SU-DHL-6 (cell line): ENCODE results near the gene DHFR.
A peak's percentile ranks its signal among the peaks of the same experiment; 100 is the strongest.

ENCODE experiments used
- H2AFZ ChIP-seq: fragments of 200-600 bp; sonication (generic); 2 replicates; pipeline ENCODE4 v1.6.1; 2014; ENCODE audit warnings: low read depth, mild to moderate bottlenecking, moderate library complexity, mixed read lengths, antibody characterized with exemption, low read length; ENCODE audit not compliant: severe bottlenecking
- H3F3A ChIP-seq: fragments of 200-600 bp; shearing (Covaris generic); 2 replicates; pipeline ENCODE4 v1.6.0; 2016; ENCODE audit warnings: antibody characterized with exemption, mild to moderate bottlenecking; ENCODE audit not compliant: insufficient read depth
- H3K27ac ChIP-seq: fragments of 200-600 bp; sonication (generic); 2 replicates; pipeline ENCODE4 v1.5.1; 2016; ENCODE audit warnings: low read depth, mild to moderate bottlenecking, low read length, moderate library complexity, mixed read lengths
- H3K27me3 ChIP-seq: fragments of 200-600 bp; sonication (generic), shearing (Covaris generic); 2 replicates; pipeline ENCODE4 v1.6.0; 2014; ENCODE audit warnings: mild to moderate bottlenecking, low read length
- H3K36me3 ChIP-seq: fragments of 200-600 bp; sonication (generic); 2 replicates; pipeline ENCODE4 v1.6.1; 2014; ENCODE audit warnings: mild to moderate bottlenecking, low read length, mixed read lengths
- H3K4me2 ChIP-seq: fragments of 300-600, 200-600 bp; shearing (Covaris generic), sonication (generic); 2 replicates; pipeline ENCODE4 v1.6.0; 2014; ENCODE audit warnings: low read length, low read depth, mild to moderate bottlenecking; ENCODE audit not compliant: poor library complexity, severe bottlenecking
- H3K4me3 ChIP-seq: fragments of 200-600 bp; sonication (generic); 2 replicates; pipeline ENCODE4 v1.5.1; 2014; ENCODE audit warnings: antibody characterized with exemption, low read length, mild to moderate bottlenecking, mixed read lengths; ENCODE audit not compliant: insufficient read depth, poor library complexity, severe bottlenecking
- H3K79me2 ChIP-seq: fragments of 200-600 bp; sonication (generic); 2 replicates; pipeline ENCODE4 v1.6.1; 2014; ENCODE audit warnings: mild to moderate bottlenecking, low read length, moderate library complexity; ENCODE audit not compliant: insufficient read depth
- H3K9ac ChIP-seq: fragments of 200-600 bp; sonication (generic); 2 replicates; pipeline ENCODE4 v1.7.0; 2014; ENCODE audit warnings: mild to moderate bottlenecking, low read length
- H3K9me2 ChIP-seq: fragments of 200-600 bp; sonication (generic); replicated peaks from 2 replicates; pipeline ENCODE4 v1.6.1; 2014; ENCODE audit warnings: low read length; ENCODE audit not compliant: insufficient read depth
- H3K9me3 ChIP-seq: fragments of 200-600 bp; sonication (generic); 2 replicates; pipeline ENCODE4 v1.6.1; 2014; ENCODE audit warnings: low read length, mixed read lengths; ENCODE audit not compliant: insufficient read depth
- H4K20me1 ChIP-seq: fragments of 200-600 bp; sonication (generic); 2 replicates; pipeline ENCODE4 v1.6.1; 2014; ENCODE audit warnings: low read depth, mild to moderate bottlenecking, antibody characterized with exemption, low read length, moderate library complexity, mixed read lengths
- EZH2phosphoT487 ChIP-seq: fragments of 200-600 bp; sonication (generic), shearing (Covaris generic); conservative IDR thresholded peaks from 2 replicates; pipeline ENCODE4 v1.6.1; 2018; ENCODE audit warnings: mild to moderate bottlenecking, antibody characterized with exemption, low read length, moderate library complexity, mixed read lengths
- TF ChIP-seq, protein P1 (sequence below): fragments of 200-600 bp; sonication (generic); IDR thresholded peaks from one replicate; pipeline ENCODE4 v1.5.1; 2017; ENCODE audit warnings: antibody characterized with exemption, mild to moderate bottlenecking, low read length, moderate library complexity; ENCODE audit not compliant: insufficient read depth, poor library complexity, severe bottlenecking

The DHFR gene

DNA sequence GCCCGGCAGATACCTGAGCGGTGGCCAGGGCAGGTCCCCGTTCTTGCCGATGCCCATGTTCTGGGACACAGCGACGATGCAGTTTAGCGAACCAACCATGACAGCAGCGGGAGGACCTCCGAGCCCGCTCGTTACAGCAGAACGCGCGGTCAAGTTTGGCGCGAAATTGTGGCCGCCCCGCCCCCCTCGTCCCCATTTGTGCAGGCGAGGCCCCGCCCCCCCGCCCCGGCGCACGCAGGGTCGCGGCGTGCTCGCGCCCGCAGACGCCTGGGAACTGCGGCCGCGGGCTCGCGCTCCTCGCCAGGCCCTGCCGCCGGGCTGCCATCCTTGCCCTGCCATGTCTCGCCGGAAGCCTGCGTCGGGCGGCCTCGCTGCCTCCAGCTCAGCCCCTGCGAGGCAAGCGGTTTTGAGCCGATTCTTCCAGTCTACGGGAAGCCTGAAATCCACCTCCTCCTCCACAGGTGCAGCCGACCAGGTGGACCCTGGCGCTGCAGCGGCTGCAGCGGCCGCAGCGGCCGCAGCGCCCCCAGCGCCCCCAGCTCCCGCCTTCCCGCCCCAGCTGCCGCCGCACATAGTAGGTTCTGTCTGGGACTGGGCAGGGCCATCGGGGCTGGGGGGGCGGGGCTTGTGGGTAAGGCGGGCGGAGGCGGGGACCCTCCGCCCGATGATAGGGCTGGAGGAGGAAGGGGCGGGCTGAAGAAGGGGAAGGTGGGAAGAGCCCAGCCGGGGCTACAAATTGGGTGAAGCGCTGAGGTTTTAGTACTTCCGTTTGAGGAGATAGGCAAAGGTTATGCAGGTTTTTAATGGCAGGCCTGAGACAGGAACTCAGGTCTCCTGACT is at the start of gene DHFR, which contains the start of gene MSH3:
DHFR (minus strand) TSS at position 593 of the 840 bp plus-strand sequence; CDS start at position 99, 494 bp downstream.
MSH3 (plus strand) TSS at position 262 of the 840 bp plus-strand sequence; CDS start at position 338, 76 bp downstream.
- no peak for TF ChIP-seq EZH2phosphoT487
- TF ChIP-seq, protein P1, sequence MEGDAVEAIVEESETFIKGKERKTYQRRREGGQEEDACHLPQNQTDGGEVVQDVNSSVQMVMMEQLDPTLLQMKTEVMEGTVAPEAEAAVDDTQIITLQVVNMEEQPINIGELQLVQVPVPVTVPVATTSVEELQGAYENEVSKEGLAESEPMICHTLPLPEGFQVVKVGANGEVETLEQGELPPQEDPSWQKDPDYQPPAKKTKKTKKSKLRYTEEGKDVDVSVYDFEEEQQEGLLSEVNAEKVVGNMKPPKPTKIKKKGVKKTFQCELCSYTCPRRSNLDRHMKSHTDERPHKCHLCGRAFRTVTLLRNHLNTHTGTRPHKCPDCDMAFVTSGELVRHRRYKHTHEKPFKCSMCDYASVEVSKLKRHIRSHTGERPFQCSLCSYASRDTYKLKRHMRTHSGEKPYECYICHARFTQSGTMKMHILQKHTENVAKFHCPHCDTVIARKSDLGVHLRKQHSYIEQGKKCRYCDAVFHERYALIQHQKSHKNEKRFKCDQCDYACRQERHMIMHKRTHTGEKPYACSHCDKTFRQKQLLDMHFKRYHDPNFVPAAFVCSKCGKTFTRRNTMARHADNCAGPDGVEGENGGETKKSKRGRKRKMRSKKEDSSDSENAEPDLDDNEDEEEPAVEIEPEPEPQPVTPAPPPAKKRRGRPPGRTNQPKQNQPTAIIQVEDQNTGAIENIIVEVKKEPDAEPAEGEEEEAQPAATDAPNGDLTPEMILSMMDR, result peak; percentile 11
- Histone ChIP-seq H3F3A (peaks cover 5% of the 10 kb centered on the region; the same call in 1 of the 2 replicates), H3K27me3 (no peaks in the 10 kb centered on the region), H3K9me2 (no peaks in the 10 kb centered on the region), H3K9me3 (no peaks in the 10 kb centered on the region), H3K9ac (peak within 1 kb of the TSS; percentile 90), H3K79me2 (peaks cover 24% of the 10 kb centered on the region), H3K27ac (peak within 1 kb of the TSS; percentile 96), H4K20me1 (peaks cover 4% of the 10 kb centered on the region; the same call in 1 of the 2 replicates), H3K36me3 (peaks cover 15% of the 10 kb centered on the region), H3K4me3 (peak within 1 kb of the TSS; percentile 91), H3K4me2 (peak within 1 kb of the TSS; percentile 97), H2AFZ (no peak within 1 kb of the TSS)

- H3K4me3 ChIP-seq, result no peak overlapping the region
- no peaks in the 10 kb centered on the region for H3K79me2 ChIP-seq
- no peak overlapping the region for H2AFZ ChIP-seq
- no peaks in the 10 kb centered on the region for H3K9me2 ChIP-seq
- no peaks in the 10 kb centered on the region for H4K20me1 ChIP-seq
- H3K9ac ChIP-seq, result no peak overlapping the region
- H3K27me3 ChIP-seq, result no peaks in the 10 kb centered on the region
- TF ChIP-seq, protein P1, result no peak
- TF ChIP-seq EZH2phosphoT487, result no peak
- no peak overlapping the region for H3K4me2 ChIP-seq
- no peak overlapping the region for H3K27ac ChIP-seq
- H3K9me3 ChIP-seq, result no peaks in the 10 kb centered on the region
- no peaks in the 10 kb centered on the region for H3K36me3 ChIP-seq
- H3F3A ChIP-seq, result no peaks in the 10 kb centered on the region
Measured at GRCh38 chr5:80704221-80704620, 49.4 kb upstream of the DHFR start.

GRCh38 chr5:80703747-80704146 is 49.0 kb upstream of the DHFR start:
- H3K27ac ChIP-seq, result no peak overlapping the region
- H2AFZ ChIP-seq, result no peak overlapping the region
- no peaks in the 10 kb centered on the region for H3K9me2 ChIP-seq
- H3K27me3 ChIP-seq, result no peaks in the 10 kb centered on the region
- H3K79me2 ChIP-seq, result no peaks in the 10 kb centered on the region
- no peak overlapping the region for H3K4me2 ChIP-seq
- no peak overlapping the region for H3K4me3 ChIP-seq
- H3F3A ChIP-seq, result no peaks in the 10 kb centered on the region
- H3K9ac ChIP-seq, result no peak overlapping the region
- no peaks in the 10 kb centered on the region for H4K20me1 ChIP-seq
- H3K9me3 ChIP-seq, result no peaks in the 10 kb centered on the region
- H3K36me3 ChIP-seq, result no peaks in the 10 kb centered on the region
- TF ChIP-seq, protein P1, result no peak
- TF ChIP-seq EZH2phosphoT487, result no peak
